IMR-90 (cell line): ENCODE results near the gene SLC46A3.

Source experiments
- CTCF ChIP-seq: conservative IDR thresholded peaks from 2 replicates; pipeline ENCODE4 v1.5.1; 2012; ENCODE audit warnings: mild to moderate bottlenecking, low read depth, low read length, improper control_type of control experiment
- POLR2A ChIP-seq: IDR thresholded peaks from 2 replicates; pipeline ENCODE4 v1.6.1; 2012; ENCODE audit warnings: mild to moderate bottlenecking, low read depth, low read length
- RCOR1 ChIP-seq: IDR thresholded peaks from 2 replicates; pipeline ENCODE4 v1.6.1; 2012; ENCODE audit warnings: mild to moderate bottlenecking, low read length, improper control_type of control experiment; ENCODE audit not compliant: insufficient replicate concordance
- SMC3 ChIP-seq: fragments of 150-350 bp; IDR thresholded peaks from 2 replicates; pipeline ENCODE4 v1.6.1; 2016; ENCODE audit warnings: low read depth, mild to moderate bottlenecking, antibody characterized with exemption, low read length, moderate library complexity
- USF2 ChIP-seq: fragments of 150-350 bp; IDR thresholded peaks from 2 replicates; pipeline ENCODE4 v1.6.1; 2017; ENCODE audit warnings: mild to moderate bottlenecking, antibody characterized with exemption, low read length, low read depth

GRCh38 chr13:28650284-28650683 lies 68.5 kb downstream of the SLC46A3 start:
- TF ChIP-seq CTCF (no peak), SMC3 (no peak), RCOR1 (no peak), USF2 (peak; percentile 40; the same call in 1 of the 2 replicates), POLR2A (no peak)
